ENCODE measurements around the gene PPP1R16B.
A peak's percentile ranks its signal among the peaks of the same experiment; 100 is the strongest.

The PPP1R16B gene

GRCh38 chr20:38961530-38962043 lies 156.1 kb downstream of the PPP1R16B start:
- in situ Hi-C loops (cut with HindIII; ENCODE audit: low pct_ligation_motif_present, low sequenced_read_pairs) = no loop called here
- no peak for DNase-seq
- Histone ChIP-seq H3K27ac (peak overlapping the region; percentile 91), H3K27me3 (replicated peaks) (no peaks in the 10 kb centered on the region), H3K36me3 (replicated peaks) (no peaks in the 10 kb centered on the region), H3K4me3 (ENCODE audit: low read depth, low read length) (peak overlapping the region; percentile 90)
- TF ChIP-seq CTCF (IDR thresholded peaks at IDR 0.05; ENCODE audit: low read depth, low read length, missing control alignments) = no peak

- H3K27me3 ChIP-seq (replicated peaks) = no peaks in the 10 kb centered on the region
- in situ Hi-C loops (cut with HindIII; ENCODE audit: low pct_ligation_motif_present, low sequenced_read_pairs) = no loop called here
- H3K4me3 ChIP-seq (ENCODE audit: low read depth, low read length) = peak within 1 kb of the TSS; percentile 90
- peak; percentile 70 for TF ChIP-seq CTCF (IDR thresholded peaks at IDR 0.05; ENCODE audit: low read depth, low read length, missing control alignments)
- no peaks in the 10 kb centered on the region for H3K36me3 ChIP-seq (replicated peaks)
- DNase-seq = peak; percentile 93
- peak within 1 kb of the TSS; percentile 91 for H3K27ac ChIP-seq
Observed at GRCh38 chr20:38962044-38962927, 156.8 kb downstream of the PPP1R16B start, which contains the start of gene DHX35. Gene DHX35 (plus strand): TSS chr20:38962344. CDS start chr20:38962368, 24 bp downstream.

GRCh38 chr20:38962928-38963401 lies 157.5 kb downstream of the PPP1R16B start:
- no peaks in the 10 kb centered on the region for H3K27me3 ChIP-seq (replicated peaks)
- DNase-seq = no peak
- peak overlapping the region; percentile 90 for H3K4me3 ChIP-seq (ENCODE audit: low read depth, low read length)
- no peaks in the 10 kb centered on the region for H3K36me3 ChIP-seq (replicated peaks)
- TF ChIP-seq CTCF (IDR thresholded peaks at IDR 0.05; ENCODE audit: low read depth, low read length, missing control alignments) = no peak
- H3K27ac ChIP-seq = peak overlapping the region; percentile 91
- in situ Hi-C loops (cut with HindIII; ENCODE audit: low pct_ligation_motif_present, low sequenced_read_pairs) = no loop called here

GRCh38 chr20:38963745-38964144 lies 158.2 kb downstream of the PPP1R16B start:
- DNase-seq = no peak
- in situ Hi-C loops (cut with HindIII; ENCODE audit: low pct_ligation_motif_present, low sequenced_read_pairs) = no loop called here
- no peak overlapping the region for H3K4me3 ChIP-seq (ENCODE audit: low read depth, low read length)
- no peaks in the 10 kb centered on the region for H3K36me3 ChIP-seq (replicated peaks)
- H3K27ac ChIP-seq = no peak overlapping the region
- TF ChIP-seq CTCF (IDR thresholded peaks at IDR 0.05; ENCODE audit: low read depth, low read length, missing control alignments) = no peak
- no peaks in the 10 kb centered on the region for H3K27me3 ChIP-seq (replicated peaks)

GRCh38 chr20:38965264-38965663 lies 159.8 kb downstream of the PPP1R16B start:
- Histone ChIP-seq H3K27me3 (replicated peaks) (no peaks in the 10 kb centered on the region), H3K27ac (no peak overlapping the region), H3K36me3 (replicated peaks) (no peaks in the 10 kb centered on the region), H3K4me3 (ENCODE audit: low read depth, low read length) (no peak overlapping the region)
- DNase-seq = no peak
- in situ Hi-C loops (cut with HindIII; ENCODE audit: low pct_ligation_motif_present, low sequenced_read_pairs) = no loop called here
- no peak for TF ChIP-seq CTCF (IDR thresholded peaks at IDR 0.05; ENCODE audit: low read depth, low read length, missing control alignments)

All from brain microvascular endothelial cell (primary cell).